GM18861 (cell line): ENCODE measurements around the gene C1QA.
"Not testable (repeated sequence)": the region's sequence is repeated elsewhere in the genome, so short reads cannot be mapped to it uniquely, and the experiment has no call there.

Experiments used
- ATAC-seq: cut with Tn5 transposase; IDR thresholded peaks from one replicate; pipeline ENCODE4 v1.9.1; 2021; ENCODE audit not compliant: unreplicated experiment

The C1QA gene

DNA sequence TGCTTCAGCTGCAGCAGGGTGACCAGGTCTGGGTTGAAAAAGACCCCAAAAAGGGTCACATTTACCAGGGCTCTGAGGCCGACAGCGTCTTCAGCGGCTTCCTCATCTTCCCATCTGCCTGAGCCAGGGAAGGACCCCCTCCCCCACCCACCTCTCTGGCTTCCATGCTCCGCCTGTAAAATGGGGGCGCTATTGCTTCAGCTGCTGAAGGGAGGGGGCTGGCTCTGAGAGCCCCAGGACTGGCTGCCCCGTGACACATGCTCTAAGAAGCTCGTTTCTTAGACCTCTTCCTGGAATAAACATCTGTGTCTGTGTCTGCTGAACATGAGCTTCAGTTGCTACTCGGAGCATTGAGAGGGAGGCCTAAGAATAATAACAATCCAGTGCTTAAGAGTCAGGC is 2.9 kb downstream of the C1QA start:
- no peak for ATAC-seq

DNA sequence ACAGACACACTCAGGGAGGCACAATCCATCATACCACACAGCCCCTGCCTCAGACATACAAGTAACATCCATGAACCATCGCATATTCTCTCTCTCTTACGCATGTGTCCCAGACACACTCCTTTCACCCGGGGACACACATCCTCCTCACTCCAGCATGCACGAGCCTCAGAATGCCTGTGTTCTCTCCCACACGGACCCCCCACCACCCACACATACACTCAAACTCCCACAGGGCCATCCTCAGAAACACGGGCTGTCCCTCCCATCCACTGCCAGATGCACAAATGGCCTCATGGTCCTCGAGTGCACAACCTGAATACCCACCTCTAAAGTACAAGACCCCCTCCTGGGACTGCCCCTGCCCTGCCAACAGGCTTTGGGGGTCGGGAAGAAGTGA is 4.8 kb downstream of the C1QA start:
- no peak for ATAC-seq

DNA sequence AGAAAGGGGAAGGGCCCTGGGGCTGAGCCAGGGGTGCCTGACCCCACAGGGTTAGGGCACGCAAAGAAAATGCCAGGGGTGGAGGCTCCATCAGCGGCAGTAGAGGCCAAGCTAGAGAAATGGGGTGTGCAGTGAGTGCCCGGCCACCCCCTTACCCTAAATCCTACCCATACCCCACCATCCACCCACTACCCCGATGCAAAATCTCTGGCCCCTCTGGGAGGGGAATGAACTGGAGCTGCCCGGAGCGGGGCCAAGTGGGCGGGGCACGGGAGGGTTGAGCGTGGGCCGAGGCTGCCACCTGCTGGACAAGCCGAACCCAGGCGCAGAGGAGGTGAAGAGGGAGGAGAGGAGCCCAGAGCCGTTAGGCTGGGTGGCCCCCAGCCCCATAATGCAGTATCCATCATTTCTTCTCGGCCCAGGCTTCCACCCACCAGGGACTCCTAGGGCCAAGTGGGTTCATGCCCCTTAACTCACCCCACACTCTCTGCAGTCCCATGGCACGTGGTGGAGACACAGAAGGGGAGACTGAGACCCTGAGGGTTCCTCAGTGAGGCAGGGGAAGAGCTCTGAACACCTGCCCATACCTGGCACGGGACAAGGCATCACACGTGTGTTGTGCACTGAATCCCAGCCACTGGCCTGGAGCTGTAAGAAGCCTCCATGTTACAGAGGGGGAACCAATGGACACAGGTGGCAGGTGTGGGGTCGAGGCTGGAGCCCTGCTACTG is 5.6 kb downstream of the C1QA start:
- no peak for ATAC-seq

DNA sequence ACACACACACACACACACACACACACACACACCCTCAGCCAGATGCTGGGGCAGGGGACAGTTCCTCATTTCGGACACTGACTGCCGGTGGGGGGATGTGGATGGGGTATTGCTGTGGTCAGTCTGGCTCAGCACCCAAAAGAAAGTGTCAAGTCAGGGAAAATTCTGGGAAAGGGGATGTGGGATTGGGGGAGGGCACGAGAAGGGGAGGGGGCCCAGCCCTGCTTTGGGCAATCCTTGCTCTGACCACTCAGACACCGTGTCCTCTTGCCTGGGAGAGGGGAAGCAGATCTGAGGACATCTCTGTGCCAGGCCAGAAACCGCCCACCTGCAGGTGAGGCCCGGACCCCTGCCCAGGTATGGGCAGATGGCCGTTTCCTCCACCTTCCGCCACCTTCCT is 7.0 kb downstream of the C1QA start, which contains the start of gene C1QC:
Gene C1QC, plus strand, starts transcription at position 253 of the 400 bp plus-strand sequence. CDS start 391 bp downstream, outside the sequence.
- ATAC-seq = no peak

DNA sequence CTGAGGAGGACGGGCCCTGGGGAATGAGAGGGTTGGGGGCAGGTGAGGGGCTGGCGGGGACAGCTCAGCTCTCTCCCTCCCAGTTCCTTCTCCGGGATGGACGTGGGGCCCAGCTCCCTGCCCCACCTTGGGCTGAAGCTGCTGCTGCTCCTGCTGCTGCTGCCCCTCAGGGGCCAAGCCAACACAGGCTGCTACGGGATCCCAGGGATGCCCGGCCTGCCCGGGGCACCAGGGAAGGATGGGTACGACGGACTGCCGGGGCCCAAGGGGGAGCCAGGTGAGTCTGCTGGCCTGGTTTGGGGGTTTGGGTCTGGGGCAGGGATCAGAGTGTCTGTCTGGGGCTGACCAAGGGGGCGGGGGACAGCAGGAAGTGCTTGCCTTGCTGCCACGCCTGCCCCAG is 7.5 kb downstream of the C1QA start:
- ATAC-seq = no peak

DNA sequence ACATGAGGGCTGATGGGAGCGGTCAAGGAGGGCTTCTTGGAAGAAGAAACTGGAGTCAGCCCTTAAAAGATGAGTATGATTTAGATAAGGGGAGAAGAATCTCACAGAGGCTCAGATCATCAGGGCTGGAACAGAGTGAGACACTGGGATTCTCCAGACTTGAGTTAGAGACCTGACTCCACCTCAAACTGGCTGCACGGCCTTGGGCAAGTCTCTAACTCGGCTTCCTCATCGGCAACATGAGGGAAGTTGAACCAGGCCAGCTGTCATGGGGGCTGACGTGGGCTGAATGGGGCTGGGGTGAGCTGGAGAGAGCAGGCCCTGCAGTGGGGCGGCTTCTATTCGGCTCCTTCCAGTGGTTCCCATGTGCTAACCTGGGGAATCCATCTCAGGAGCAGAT is 9.5 kb downstream of the C1QA start:
- no peak for ATAC-seq

DNA sequence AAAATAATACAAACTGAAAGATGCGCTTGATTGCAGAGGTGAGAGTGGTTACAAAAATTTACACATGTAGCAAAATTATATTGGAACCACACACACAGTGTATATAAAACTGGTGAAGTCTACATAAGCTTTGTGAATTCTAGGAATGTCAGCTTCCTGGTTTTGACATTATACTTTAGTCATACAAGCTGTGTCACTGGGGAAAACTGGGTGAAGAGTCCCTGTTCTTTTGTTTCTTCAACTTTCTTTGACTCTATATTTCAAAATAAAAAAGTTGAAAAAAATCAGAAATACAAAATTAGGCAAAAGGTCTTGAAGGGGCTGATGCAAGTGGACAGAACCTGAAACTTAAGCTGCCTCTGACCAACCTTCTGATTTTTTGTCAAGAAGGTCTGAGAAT is 10.0 kb downstream of the C1QA start:
- no peak for ATAC-seq

DNA sequence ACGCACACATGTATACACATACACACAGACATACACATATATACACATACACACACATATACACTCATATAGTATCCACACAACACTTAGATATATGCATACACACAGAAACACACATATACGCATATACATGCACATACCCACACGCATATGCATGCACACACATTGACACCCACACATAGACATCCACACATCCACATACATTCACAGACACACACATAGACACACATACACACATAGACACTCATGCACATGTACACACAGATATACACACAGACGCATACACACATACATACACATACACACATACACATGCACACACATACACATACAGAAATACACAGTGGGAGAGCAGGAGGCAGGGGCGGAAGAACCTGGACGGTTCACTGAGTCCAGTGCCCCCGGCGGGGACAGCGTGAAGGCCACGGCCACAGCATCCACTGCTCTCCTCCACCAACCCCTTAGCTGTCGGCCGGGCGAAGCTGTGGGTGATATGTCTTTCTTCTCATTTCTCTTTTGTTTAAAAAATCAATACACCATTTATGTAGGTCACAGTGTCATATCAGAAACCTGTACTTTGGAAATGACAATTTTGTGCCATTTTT is 13.8 kb downstream of the C1QA start:
- no peak for ATAC-seq

DNA sequence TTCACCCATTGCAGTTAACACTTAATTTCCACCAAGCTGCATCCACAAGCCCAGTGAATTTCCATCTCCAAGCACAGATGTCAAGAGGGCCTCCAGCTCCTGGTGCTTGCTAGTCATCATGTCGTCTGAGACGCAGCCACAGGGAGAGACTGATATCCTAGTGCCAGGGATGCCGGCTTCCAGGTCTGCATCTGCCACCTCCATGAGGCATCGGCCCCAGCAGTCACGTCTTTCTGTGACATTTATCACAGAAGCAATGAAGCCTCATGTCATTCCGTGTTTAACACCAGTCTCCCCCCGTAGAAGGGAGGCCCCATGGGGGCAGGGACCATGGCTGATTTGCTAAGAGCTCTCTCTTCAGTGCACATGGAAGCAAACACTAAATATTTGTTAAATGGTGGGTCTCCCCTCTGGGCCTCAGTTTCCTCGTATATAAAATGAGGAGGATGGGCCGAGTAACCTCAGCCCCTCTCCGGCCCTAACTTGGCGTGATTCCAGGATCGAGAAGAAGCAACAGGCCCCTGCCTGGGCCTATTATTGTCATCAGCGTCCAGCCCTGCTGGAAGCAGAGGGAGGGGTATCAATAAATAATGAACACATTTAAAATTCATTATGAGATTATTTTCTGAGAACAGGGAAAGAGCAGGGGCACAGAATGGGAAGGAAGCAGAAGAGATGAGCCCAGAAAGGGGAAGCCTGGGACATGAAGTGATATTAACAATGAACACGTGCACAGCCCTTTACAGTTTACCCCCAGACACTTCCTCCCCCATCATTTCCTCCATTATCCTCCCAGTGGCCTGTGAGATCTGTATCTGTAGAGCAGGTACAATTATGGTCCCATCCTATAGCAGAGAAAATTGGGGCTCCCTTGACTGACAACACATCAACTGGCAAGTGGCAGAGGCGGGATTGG is 15.8 kb downstream of the C1QA start:
- ATAC-seq = no peak

DNA sequence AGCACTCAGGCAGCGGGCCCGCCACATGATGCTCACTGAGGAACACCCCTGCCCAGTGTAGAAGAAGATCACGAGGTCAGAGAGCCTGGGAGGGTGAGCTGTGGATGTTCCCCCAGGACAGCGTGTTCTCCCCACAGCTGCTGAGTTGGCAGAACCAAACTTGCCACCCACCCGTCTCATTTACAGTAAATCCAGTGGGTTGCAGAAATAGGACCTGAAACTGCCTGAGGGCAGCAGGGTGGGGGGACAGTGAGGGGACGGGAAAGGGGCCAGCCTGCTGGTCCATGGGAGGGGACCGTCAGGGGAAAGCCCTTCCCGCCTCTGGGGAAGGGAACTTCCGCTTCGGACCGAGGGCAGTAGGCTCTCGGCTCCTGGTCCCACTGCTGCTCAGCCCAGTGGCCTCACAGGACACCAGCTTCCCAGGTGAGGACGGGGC is 16.5 kb downstream of the C1QA start, which contains the start of gene C1QB:
Gene C1QB, plus strand, starts transcription at position 356 of the 436 bp plus-strand sequence. CDS start 6,227 bp downstream, outside the sequence.
- ATAC-seq = no peak

DNA sequence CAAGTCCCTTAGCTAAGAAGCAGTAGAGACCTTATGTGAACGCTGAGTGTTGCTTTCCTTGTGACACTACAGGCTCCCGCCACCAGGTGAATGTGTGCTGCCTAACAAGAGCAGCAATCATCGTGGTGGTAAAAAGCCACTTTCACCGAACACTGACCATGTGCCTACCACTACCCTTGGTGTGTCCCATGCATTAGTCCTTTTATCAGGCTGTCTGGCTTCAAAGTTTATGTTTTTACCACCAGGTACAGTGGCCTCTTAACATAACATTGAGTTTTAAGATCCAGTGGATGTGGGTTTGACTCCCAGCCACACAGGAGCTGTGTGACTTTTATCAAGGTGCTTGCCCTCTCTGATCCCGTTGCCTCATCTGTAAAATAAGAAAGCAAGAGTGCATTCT is 18.3 kb downstream of the C1QA start:
- no peak for ATAC-seq

DNA sequence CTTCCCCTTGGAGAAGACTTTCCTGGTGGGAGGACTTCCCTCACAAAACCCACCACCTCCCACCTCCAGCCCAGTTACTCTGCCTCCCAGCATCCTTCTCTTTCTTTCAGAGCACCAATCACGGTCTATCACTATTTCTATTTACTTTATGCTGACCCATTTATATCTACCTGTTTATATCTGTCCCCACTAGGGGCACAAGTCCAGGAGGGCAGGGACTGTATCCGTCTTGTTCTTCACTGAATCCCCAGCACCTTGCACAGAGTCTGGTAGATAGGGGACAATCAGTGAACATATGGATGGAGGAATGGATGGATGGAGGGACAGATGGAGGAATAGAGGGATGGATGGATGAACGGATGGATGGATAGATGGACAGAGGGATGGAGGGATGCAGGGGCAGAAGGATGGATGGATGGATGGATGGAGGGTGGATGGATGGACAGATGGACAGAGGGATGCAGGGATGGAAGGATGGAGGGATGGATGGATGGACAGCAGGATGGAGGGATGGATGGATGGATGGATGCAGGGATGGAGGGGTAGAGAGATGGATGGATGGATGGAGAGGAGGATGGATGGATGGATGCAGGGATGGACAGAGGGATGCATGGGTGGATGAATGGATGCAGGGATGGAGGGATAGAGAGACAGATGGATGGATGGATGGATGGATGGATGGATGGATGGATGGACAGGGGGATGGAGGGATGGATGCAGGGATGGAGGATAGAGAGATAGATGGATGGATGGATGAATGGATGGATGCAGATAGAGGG is 22.1 kb downstream of the C1QA start:
- no peak for ATAC-seq

DNA sequence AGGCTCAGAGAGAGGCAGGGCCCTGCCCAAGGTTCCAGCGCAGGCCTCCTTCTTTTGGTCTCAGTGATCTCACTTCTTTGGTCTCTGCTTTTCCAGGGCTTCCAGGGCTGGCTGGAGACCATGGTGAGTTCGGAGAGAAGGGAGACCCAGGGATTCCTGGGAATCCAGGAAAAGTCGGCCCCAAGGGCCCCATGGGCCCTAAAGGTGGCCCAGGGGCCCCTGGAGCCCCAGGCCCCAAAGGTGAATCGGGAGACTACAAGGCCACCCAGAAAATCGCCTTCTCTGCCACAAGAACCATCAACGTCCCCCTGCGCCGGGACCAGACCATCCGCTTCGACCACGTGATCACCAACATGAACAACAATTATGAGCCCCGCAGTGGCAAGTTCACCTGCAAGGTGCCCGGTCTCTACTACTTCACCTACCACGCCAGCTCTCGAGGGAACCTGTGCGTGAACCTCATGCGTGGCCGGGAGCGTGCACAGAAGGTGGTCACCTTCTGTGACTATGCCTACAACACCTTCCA is 24.4 kb downstream of the C1QA start:
- ATAC-seq = no peak

DNA sequence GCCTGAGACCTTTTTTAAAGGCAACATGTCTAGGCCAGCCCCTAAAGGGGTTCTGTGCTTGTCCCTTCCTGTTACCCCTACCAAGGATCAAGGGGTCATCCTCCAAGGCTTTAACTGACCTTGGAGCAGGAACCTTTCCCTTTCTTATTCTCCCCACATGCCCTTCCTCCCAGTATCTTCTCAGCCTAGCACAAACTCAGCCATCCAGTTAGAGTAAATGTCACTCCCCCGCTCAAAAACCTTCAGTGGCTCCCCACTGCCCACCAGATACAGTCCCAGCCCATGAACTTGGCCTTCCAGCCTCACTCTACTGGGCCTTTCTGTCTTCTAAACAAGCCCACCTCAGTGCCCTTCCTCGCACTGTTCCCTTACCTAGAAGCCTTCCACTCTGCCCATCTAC is 25.5 kb downstream of the C1QA start:
- ATAC-seq = no peak

DNA sequence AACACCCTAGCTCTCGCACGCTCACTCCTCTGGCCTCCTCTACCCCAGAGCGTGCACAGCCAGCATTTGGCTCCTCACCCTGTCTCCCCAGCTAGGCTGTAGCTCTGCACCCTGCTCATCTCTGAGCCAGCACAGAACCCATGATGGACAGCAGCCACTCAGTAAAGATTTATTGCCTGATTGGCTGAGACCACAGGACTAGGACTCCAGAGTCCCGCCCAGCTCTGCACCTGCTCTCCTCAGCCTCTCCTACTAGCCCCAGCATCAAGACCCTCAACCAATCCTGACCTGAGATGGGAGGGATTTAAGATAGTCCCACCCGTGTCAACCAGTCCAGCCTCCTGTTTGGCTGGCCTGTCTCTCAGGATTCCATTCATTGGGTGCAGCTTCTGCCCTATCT is 25.9 kb downstream of the C1QA start:
- no peak for ATAC-seq

DNA sequence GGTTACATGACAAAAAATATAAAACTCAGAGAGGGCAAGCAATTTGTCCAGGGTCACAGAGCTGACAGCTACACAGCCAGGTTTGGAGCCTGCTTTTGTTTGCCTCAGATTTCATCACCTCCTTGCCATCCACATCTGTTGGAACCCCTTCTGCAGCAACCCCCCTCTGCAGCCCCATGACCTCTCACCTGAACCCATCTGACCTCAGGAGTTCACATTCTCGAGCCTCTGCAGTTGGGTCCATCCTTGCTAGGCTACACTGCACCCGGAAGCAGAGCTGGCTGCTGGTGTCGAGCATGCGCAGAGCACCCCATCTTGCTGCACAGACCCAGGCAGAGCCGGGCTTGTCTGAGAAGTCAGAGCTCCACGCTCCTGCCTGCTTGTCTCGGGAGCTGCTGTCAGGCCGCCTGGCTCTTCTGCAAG is 26.6 kb downstream of the C1QA start:
- ATAC-seq = no peak

DNA sequence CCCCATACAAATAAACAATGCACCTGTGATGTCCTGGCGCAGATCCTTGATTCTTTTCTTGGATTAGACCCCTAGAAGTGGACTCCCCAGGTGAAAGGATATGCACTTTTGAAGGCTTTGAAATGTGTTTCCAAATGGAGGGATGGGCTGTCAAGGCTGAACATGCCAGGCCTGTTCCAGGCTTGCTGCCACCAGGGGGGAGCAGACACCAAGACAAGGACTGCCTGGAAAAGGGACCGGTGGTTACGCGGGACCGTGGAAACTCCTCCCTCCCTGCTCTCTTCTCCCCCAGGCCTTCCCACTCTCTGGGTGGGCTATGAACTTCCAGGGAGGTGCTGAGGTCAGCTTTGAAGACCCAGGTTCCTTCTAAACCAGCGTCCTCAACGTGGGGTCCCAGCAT is 29.3 kb downstream of the C1QA start:
- ATAC-seq = no peak

DNA sequence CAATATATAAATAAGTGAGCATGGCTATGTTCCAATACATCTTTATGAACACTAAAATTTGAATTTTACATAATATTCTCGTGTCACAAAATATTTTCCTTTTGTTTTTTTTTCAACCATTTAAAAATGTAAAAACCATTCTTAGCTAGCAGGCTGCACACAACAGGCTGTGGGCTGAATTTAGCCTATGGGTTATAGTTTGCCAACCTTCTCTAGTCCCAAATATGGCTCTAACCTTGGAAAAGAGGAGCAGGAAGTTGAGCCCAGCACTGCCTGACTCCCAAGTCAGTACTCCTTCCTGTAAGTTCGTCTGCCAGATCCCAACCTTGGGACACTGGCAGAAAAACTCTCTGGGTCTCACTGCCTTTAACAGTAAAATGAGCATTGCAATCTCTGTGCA is 30.0 kb downstream of the C1QA start:
- no peak for ATAC-seq

DNA sequence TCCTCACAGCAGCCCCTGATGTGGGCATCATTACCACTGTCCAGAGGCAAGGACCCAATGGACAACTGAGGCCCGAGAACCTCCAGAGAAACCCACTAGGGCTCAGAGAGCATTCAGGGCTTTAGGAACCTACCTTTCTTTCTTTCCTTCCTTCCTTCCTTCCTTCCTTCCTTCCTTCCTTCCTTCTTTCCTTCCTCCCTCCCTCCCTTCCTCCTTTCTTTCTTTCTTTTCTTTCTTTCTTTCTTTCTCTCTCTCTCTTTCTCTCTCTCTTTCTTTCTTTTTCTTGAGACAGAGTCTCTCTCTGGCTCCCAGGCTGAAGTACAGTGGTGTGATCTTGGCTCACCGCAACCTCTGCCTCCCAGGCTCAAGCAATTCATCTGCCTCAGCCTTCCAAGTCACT is 32.4 kb downstream of the C1QA start:
- not testable (repeated sequence) for ATAC-seq

DNA sequence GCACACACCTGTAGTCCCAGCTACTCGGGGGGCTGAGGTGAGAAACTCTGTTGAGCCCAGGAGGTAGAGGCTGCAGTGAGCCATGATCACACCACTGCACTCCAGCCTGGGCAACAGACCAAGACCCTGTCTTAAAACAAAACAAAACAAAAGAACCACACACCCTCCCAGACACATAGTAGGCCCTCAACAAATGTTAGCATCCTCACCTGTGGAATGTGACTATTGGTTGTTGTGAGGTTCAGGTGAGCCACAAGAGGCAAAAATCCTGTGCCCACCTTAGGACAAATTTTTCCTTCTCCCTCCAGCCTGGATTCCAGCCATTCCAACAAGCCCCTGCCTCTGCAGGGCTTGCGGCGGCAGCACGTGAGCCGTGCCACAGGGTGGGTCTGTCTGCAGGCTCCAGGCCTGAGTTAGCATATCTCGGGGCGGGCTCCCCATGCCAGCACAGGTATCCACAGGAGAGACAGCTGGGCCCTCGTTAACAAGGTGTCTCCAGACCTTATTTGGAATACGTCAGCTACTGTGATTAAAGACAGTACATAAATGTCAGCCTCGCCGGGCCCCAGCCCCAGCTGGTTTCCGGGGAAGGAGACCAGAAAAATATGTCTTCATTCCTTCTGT is 34.0 kb downstream of the C1QA start:
- ATAC-seq = no peak
